Fibroblast of skin of scalp (primary cell): ENCODE data around the gene IFT43.

Source experiments
- DNase-seq: peaks from one replicate; pipeline ENCODE4 v3.0.0-alpha.2; 2013

IFT43 gene

DNA sequence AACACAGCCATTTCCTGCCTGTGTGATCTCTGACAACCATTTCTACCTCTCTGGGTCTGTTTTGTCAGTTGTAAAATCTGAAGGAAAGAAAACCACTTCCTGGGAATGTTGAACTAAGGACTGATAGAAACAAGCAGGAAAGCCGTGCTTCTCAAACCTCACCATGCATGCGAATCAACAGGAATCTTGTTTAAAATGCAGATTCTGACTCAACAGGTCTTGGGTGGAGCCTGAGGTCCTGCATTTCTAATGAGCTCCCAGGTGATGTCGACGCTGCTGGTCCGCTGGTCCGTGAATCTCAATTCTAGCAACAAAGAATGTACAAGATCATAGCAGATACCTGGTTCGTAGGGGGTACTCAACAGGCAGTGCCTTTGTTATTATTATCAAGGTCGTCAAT lies 128.1 kb downstream of the IFT43 start:
- DNase-seq = no peak

DNA sequence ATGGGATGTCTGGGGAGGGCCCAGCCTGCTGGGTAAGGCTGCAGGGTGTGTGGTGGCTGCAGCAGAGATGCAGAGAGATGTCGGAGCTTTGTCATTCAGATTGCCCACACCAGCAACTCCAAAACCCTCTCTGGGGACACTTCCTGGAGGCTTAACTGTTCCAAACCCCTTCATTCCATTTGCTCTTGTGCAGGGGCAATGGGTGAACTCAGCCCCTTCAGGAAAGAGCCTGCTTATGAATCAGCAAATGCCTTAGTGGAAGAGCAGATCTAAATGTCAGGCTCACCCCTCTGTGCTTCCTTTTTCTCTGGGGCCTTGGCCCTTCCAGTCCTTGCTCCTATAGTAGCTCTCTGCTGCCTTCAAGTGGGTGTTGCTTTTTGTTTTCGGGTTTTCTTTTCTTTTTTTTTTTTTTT lies 129.5 kb downstream of the IFT43 start:
- no peak for DNase-seq

- no peak for DNase-seq
Observed at GRCh38 chr14:76117789-76118484, 132.4 kb downstream of the IFT43 start.

GRCh38 chr14:76118594-76118993 lies 133.0 kb downstream of the IFT43 start:
- no peak for DNase-seq

DNA sequence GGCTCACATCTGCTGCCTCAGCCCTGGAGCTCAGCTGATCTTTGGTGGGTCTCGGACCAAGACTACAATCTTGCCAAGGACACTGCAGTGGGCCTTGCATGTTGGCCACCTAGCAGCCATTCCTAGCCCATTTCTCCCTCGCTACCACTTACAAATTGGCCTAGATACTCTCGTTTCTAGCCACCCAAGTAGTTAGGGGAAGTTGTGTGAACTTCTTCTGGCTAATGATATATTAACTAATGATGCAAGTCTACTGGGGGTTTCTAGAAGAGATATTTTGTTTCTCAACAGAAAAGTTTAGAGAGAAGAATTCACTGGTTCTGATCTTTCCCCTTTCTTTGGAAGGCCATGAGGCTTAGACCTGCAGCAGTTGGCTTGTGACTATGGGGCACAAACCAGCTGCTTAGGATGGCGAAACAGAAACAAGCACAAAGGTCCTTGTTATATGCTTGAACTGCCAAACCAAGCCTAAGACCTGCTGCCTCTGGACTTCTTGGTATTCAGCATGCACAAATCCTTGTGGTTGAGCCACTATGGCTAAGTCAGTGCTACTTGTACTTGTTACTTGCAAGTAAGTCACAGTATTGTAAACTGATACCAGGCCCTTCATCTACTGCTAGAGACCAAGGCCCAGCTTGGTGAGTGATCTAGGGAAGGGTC lies 135.7 kb downstream of the IFT43 start:
- DNase-seq = no peak

DNA sequence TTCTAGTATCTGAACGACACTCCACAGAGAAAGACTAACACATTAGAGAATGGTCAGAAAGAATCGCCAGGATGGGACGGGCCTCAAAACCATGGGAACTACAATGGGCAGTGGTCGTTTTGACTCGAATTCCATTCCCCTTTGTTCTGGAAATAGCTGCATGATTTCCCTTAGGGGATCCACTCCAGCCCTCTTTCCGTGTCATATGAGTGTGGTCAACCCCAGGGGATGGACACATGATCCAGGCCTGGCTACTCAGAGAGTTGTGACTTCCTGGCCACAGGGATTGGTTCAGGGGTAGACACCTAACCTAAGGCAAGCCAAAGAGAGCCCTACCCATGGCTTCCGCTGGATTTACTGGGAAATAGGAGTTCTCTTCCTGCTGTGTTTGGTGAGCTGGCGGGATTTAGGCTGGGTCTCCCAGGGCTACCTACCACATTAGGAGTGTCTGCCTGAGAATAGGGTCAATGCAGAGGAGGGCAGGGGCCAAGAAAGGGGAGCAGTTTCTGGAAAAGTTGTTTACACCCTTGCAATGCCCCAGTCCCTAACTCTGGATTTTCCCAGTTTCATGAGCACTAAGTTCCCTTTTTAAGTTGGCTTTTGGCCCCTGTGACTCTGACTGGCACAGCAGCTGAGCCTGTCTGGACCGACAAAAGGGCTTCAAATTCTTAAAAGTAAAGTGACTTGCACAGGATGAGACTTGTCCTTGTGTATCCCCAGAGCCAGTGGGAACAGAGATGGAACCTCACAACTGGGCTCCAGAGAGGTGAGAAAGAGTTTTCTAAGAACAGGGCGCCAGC lies 138.1 kb downstream of the IFT43 start:
- DNase-seq = no peak

- DNase-seq = no peak
Observed at GRCh38 chr14:76125511-76125910, 139.9 kb downstream of the IFT43 start.

- no peak for DNase-seq
Observed at GRCh38 chr14:76126076-76126475, 140.5 kb downstream of the IFT43 start.

DNA sequence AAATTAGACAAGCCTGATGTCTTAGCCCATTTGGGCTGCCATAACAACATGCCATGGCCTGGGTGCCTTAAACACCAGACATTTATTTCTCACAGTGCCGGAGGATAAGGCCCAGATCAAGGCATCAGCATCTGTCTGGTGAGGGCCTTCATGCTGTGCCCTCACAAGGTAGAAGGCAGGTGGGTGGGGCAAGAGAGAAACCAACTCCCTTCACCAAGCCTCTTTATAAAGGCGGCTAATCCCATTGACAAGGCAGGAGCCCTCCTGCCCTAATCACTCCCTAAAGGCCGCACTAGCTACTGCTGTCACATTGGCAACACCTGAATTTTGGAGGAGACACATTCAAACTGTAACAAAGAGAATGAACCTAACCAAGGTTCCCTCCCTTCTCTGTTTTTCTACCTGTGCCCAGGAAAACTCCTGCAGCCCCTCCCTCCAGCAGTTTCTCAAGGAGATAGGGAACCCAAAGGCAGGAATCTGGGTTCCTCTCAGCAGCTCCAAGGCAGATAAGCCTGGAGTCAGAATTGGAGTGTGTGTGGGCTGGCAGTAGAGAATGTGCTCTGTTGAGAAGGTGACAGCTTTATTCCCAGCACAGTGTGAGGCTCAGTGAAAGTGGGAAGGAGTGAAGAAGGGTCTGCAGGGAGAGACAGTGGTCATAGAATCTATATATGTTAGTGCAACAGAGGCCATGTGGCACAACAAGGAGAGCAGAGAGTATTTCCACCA lies 144.5 kb downstream of the IFT43 start:
- DNase-seq = no peak

DNA sequence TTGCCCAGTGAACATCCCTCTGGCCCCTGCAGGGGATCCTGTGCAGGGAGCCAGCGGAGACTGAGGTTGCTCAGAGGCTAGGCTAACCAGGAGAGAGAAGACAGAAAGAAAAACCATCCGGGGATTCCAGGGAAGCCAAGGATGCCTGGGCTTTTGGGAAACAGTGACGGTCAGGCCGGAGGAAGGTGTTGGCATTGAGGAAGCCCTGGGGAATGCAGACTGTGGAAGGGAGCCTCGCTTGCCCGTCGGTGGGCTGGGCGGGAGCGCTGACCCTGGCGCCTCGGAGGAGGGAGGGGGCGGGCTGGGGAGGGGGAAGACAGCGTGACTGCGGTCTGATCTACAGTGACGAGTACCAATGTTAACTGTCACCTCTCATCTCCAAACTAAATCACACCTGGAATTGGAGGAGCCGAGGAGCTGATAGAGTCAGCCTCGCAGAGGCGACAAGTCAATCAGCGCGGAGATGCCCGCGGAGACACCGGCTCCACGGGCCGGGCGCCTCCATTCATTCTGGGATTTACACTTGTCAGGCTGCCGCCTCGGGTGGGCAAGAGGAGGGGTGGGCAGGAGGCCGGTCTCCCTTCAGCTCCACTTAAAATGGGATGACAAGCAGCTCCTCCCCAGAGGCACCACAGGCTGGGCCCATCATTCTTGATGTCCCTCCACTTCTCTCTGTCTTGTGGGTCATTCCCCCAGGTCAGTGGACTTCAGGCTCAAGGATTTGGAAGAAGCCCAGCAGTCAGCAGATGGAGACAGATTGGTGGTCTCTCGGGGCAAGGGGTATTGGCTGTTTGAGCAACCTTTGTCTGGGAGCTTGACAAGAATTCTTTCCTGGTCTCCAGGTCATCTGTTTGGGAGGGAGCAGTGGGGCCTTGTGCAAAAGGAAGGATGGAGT lies 145.8 kb downstream of the IFT43 start:
- no peak for DNase-seq

DNA sequence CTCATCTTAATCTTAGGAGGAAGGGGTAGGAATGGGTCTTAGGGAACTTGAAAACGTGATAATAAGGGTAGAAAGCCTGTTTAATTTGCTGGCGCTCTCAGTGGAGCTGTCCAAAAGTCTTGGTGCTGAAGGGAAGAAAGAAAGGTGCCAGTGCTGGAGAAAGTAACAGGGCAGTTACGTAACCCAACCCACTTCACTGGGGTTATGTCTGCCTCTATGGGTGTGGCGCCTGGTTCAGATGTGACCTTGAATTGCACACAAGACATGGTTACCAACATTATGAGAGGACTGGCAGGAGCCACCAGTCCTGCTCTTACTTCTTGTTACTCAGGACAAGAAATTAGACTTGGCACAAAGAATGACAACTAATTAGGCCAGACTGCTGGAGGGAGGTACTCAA lies 147.5 kb downstream of the IFT43 start:
- DNase-seq = peak; percentile 34
